ENCODE data around the gene GPSM3. TPM values are rescaled to one million over a fixed set of nuclear protein-coding genes. Genes with fewer than 3 reads are reported as not detected.

GPSM3 gene
- total RNA-seq, 1 experiment from 2014 or later = 2.0 TPM

- ChIA-PET POLR2A (no interaction called here), CTCF (no interaction called here)
- Histone ChIP-seq H3K4me3 (ENCODE audit: low read depth in 2 of 2, low read length in 2 of 2) (peak within 1 kb of the TSS; percentile 61 to 64), H3K9me3 (ENCODE audit: control insufficient read depth, insufficient read depth, low read depth, low read length) (no peaks in the 10 kb centered on the region), H3K4me1 (ENCODE audit: control insufficient read depth, insufficient read depth, low read length) (peaks cover 37% of the 10 kb centered on the region), H3K27ac (ENCODE audit: low read length) (peak within 1 kb of the TSS; percentile 98), H3K36me3 (ENCODE audit: control insufficient read depth, insufficient read depth, low read length) (0 out of 2 replicates have a peak, but pooled peaks cover 4% of the 10 kb centered on the region), H3K27me3 (ENCODE audit: control insufficient read depth, insufficient read depth, low read length) (no peaks in the 10 kb centered on the region)
- TF ChIP-seq CTCF (IDR thresholded peaks at IDR 0.05) (no peak), SIN3A (IDR thresholded peaks at IDR 0.05; ENCODE audit: borderline replicate concordance, insufficient read depth, low read depth, low read length) (no peak), TCF7L2 (IDR thresholded peaks at IDR 0.05; ENCODE audit: low read depth, low read length) (no peak), POLR2AphosphoS5 (IDR thresholded peaks at IDR 0.05; ENCODE audit: low read depth, low read length) (peak; percentile 79)
- TF ChIP-seq, protein P1, sequence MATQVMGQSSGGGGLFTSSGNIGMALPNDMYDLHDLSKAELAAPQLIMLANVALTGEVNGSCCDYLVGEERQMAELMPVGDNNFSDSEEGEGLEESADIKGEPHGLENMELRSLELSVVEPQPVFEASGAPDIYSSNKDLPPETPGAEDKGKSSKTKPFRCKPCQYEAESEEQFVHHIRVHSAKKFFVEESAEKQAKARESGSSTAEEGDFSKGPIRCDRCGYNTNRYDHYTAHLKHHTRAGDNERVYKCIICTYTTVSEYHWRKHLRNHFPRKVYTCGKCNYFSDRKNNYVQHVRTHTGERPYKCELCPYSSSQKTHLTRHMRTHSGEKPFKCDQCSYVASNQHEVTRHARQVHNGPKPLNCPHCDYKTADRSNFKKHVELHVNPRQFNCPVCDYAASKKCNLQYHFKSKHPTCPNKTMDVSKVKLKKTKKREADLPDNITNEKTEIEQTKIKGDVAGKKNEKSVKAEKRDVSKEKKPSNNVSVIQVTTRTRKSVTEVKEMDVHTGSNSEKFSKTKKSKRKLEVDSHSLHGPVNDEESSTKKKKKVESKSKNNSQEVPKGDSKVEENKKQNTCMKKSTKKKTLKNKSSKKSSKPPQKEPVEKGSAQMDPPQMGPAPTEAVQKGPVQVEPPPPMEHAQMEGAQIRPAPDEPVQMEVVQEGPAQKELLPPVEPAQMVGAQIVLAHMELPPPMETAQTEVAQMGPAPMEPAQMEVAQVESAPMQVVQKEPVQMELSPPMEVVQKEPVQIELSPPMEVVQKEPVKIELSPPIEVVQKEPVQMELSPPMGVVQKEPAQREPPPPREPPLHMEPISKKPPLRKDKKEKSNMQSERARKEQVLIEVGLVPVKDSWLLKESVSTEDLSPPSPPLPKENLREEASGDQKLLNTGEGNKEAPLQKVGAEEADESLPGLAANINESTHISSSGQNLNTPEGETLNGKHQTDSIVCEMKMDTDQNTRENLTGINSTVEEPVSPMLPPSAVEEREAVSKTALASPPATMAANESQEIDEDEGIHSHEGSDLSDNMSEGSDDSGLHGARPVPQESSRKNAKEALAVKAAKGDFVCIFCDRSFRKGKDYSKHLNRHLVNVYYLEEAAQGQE (IDR thresholded peaks at IDR 0.05; ENCODE audit: insufficient read depth in 1 of 2, low read depth in 2 of 2, low read length in 1 of 2) = no peak
- ATAC-seq (peak; percentile 78), DNase-seq (ENCODE audit: low read depth, low spot score) (no peak)
- in situ Hi-C loops (cut with HindIII; ENCODE audit: low pct_unique_long_range_greater_than_20kb, low sequenced_read_pairs) = no loop called here
- BruUV-seq (replicated peaks) = no TSS peak
- intact Hi-C loops (cut with micrococcal nuclease; ENCODE audit: unreplicated experiment) = no loop called here
These were observed 16.6 kb downstream of the GPSM3 start, which contains the start of gene AGPAT1 for GRCh38 chr6:32175711-32176475. AGPAT1 (minus strand) TSS chr6:32176084; CDS start chr6:32171496, 4,588 bp downstream.

GRCh38 chr6:32175322-32175710 lies 17.1 kb downstream of the GPSM3 start:
- DNase-seq (ENCODE audit: low read depth, low spot score) (no peak), ATAC-seq (no peak)
- TSS peak; percentile 86 for BruUV-seq (replicated peaks)
- in situ Hi-C loops (cut with HindIII; ENCODE audit: low pct_unique_long_range_greater_than_20kb, low sequenced_read_pairs) (no loop called here), intact Hi-C loops (cut with micrococcal nuclease; ENCODE audit: unreplicated experiment) (no loop called here)
- H3K9me3 ChIP-seq (ENCODE audit: control insufficient read depth, insufficient read depth, low read depth, low read length) = no peaks in the 10 kb centered on the region
- no peaks in the 10 kb centered on the region for H3K27me3 ChIP-seq (ENCODE audit: control insufficient read depth, insufficient read depth, low read length)
- H3K4me1 ChIP-seq (ENCODE audit: control insufficient read depth, insufficient read depth, low read length) = peaks cover 37% of the 10 kb centered on the region
- ChIA-PET POLR2A (no interaction called here), CTCF (no interaction called here)
- H3K36me3 ChIP-seq (ENCODE audit: control insufficient read depth, insufficient read depth, low read length) = 0 out of 2 replicates have a peak, but pooled peaks cover 4% of the 10 kb centered on the region
- TF ChIP-seq SIN3A (IDR thresholded peaks at IDR 0.05; ENCODE audit: borderline replicate concordance, insufficient read depth, low read depth, low read length) (no peak), CTCF (IDR thresholded peaks at IDR 0.05) (no peak)
- TF ChIP-seq, protein P1 (IDR thresholded peaks at IDR 0.05; ENCODE audit: insufficient read depth in 1 of 2, low read depth in 2 of 2, low read length in 1 of 2) = no peak
- peak overlapping the region; percentile 98 for H3K27ac ChIP-seq (ENCODE audit: low read length)
- H3K4me3 ChIP-seq (ENCODE audit: low read depth in 2 of 2, low read length in 2 of 2) = peak overlapping the region; percentile 61 to 64

Data from Panc1 (cell line).